Measurements from ENCODE around the gene STPG1.

The STPG1 gene

DNA sequence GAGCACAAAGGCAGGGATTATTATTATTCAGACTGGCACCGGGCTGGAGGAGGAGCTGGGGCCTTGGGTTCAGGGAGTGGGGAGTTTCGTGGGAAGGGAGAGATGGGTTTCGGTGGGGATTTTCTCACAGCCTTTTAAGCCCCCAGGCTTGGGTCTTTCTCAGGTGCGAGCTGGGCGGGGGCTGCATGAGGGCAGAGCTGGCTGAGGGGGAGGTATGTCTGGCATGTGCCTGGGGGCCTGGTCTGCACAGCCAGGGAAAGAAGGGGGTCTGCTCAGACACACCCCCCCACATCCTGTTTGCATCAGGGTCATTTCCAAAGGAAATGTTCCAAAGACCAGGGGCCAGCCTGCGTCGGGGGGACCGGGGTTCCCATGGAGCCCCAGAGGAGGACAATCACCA is 72.8 kb downstream of the STPG1 start:
- no peak for DNase-seq

DNA sequence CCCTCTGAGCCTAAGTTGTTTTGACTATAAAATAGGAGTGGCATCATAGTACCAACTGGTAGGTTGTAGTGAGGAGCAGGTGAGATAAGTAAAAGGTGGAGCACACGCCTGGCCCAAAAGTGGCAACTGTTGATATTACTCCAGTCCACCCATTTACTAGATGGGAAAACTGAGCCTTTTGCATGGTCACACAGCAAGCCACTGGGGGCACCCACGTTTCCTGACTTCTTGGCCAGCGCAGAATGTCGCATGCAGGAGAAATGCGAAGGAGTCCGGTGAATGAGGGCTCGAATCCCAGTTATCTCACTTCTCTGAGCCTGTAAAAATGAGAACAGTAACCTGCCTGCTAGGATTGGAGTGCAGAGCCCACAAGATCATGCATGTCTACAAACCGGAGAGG is 73.6 kb downstream of the STPG1 start:
- DNase-seq = no peak

DNA sequence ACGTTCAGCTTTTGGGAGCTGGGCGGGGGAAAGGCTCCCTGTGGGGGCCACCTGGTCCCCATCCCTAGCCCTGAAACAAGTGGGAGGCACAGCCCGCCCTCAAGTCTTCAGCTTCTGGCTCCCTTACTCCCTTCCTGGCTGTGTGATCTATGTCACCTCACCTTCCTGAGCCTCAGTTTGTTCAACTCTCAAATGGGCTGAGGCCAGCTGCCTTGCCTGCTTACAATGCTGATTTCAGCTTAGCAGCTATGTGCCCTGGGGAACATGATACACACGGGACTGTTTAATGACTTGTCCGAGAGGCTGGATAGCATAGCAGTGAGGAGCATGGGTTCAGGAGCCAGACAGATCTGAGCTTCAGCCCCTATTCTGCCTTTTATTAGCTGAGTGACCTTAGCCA is 75.1 kb downstream of the STPG1 start:
- no peak for DNase-seq

DNA sequence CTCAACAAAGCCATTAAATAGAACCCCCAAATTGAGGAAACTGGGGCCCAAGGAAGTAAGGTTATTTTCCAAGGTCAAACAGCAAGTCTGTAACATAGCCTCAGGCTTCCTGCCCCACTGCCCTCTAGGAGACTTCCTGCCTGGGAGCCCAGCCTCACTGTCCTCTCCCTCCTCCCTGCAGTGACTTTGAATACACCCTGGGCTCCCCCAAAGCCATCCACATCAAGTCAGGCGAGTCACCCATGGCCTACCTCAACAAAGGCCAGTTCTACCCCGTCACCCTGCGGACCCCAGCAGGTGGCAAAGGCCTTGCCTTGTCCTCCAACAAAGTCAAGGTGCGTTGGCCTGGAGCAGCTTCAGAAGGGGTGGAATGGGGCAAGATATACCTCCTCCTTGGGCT is 76.1 kb downstream of the STPG1 start:
- DNase-seq = no peak

DNA sequence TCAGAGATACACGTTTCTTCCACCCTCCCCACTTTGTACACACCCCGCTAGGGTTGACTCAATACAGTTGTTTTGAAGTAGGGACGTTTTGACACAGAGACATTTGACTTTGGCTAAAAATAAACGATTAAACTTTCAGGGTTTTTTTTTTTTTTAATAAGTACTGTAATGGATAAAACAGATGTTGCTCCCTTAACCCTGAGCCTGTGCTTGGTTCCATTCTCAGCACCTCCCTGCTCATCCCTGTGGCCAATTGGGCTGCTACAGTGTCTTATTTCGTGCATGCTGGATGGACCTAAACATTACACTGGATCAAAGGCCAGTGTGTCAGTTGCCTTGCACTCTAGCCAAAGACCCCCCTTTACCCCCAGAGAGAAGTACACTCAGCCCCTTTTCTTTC is 77.5 kb downstream of the STPG1 start:
- DNase-seq = no peak

DNA sequence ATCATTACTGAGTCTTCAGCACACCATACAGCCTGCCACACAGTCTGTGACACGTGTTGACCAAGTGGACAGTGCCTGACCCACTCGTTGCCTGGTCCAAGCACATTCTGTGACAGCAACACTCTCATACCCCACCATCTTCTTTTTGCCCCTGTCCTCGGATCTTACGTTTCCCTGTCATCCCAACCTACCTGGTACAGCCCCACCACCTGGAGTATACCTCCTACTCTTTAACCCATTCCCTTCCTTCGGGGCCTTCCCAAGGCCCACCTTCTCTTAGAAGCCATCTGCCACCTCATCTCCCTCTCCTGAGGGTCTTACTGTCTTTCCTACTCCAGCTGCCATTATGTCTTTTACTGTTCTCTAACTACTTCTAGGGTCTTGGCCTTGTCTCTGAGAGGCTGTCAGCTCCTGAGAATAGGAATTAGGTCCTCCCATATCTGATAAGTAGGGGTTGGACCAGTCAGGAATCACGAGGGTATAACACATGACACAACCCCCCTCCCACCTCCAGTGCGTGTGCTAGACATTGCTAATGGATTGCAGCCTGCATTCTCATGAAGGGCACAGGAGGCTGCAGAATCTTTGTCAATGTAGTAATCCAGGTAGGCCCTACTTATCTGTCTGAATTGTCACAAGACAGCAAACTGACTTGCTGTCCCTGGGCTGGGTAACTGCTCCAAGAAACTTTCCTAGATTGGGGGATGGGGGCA is 81.5 kb downstream of the STPG1 start:
- DNase-seq = no peak

DNA sequence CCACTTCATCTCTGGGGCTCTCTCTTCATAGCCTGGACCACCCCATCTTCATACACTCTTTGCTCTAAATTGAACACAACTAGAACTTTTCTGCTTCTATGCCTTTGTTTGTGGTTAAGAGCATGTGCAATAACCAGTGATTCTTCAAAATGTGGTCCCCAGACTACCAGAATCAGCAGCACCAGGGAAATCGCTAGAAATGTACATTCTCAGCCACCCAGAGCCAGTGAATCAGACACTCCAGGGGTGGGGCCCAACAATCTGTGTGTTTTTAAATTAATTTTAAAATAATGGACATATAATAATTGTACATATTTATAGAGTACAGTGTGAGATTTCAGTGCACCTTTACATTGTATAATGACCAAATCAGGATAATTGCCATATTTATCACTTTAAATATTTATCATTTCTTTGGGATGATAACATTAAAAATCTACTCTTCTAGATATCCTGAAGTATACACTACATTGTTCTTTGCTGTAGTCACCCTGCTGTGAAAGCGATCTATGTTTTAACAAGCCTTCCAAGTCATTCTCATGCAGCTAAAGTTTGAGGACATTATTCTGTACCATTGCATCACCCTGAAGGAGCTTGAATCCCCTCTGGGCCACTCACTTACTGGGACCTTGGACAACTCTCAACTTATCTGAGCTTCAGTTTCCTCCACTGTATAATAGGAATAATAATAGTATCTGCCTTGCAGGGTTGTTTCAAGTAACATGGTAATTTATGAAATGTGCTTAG is 83.6 kb downstream of the STPG1 start:
- DNase-seq = no peak

DNA sequence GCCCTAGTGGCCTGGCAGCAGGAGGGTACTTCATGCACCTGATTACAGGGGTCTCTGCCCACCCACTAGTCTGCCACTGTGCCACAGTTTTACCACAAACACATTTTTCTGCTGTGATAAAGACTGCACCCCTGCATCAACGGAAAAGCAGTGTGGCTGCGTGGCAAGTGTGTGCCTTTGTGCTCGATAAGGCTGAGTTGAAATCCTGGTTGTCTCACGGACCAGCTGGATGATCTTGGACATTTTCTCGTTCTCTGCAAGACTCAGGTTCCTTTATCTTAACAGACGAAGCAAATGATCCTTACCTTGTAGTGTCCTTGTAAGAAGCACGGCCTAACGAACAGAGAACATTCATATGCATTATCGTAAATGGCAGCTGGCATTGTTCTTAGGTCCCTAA is 84.3 kb downstream of the STPG1 start:
- DNase-seq = no peak

DNA sequence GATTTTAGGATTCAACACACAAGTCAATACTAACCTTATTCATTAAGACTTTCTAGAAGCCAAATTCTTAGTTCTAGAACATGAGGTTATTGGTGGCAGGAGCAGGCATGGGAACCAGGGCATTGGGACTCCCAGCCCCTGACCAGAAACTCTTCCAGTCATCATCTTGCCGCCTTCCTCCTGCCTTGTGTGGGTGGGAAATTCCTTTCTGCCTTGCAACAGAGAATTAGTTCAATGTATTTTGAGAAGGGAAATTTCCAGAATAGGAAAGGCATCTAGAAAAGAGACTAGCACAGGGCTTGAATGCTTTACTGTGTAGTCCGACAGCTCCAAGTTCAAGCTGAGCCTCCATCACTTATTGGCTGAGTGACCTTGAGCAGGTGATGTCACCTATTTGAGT is 85.7 kb downstream of the STPG1 start:
- DNase-seq = no peak

DNA sequence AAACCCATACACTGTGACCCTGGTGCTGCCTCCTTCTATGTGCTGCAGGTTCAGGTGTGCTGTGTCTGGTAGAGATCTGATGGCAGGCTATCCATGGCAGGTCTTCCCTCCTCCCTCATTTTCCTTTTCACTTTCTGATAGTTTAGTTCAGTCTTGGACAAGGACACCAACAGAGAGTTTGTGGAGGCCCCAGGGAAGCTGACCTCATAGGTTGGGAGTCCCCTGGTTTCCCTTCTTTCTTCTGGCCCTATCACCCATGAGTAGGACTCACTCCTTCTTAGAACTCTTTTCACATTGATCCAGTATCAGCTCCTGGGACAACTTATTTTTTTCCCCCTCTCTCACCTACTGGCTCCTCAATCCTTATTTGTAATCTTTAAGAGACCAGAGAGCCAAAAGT is 86.1 kb downstream of the STPG1 start:
- DNase-seq = no peak

DNA sequence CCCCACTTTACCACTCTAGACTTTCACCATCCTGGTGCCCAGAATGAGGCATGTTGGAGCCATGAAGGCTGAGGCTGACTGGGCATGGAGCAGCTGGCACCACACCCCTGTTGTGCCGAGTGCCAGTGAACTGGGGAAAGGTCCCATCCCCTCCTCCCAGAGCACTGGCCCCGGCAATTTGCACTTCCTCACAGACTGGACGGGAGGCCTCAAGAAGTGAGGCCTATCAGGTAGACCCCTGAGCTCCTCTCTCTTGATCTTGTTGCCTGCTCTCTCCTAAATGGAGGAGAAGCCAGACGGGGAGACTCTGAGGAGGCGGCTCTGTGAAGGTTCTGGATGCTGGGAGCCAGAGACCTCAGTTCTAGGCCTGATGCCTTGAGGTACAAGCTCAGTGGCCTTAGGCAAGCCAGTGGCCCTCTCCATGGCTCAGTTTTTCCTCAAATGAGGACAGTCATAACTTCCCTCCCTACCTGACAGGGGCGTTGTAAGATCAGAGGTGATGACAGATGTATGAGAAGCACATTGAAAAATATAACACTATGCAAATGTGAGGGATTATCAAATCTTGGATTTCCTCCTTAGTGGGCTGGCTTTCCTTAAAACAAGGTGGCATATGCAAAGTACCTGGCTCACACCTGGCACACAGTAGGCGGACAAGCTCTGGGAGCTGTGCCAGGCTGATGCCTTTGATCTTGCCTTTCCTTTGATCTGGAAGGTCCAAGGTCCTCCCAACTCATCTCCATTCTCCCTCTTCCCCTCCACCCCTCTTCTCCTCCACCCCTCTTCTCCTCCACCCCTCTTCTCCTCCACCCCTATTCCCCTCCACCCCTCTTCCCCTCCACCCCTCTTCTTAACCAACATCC is 87.8 kb downstream of the STPG1 start:
- no peak for DNase-seq

DNA sequence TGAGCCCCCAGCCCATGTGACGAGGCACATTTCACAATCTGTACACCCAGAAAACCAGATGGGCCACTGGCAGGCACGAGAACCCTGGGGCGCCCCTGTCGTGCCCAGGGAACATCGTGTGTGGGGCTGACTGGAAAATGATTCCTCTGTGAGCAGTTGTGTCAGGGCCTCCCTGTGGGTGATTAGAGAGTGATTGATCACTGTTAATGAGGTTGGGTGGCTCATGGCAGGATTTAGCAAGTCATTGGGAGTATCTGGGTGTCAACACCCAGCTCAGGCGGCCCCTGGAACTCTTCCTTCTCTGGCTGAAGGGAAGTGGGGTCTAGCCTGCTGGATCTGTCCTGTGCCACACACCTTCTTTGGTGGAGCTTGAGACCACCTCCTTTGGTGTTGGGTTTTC is 88.7 kb downstream of the STPG1 start:
- DNase-seq = no peak

DNA sequence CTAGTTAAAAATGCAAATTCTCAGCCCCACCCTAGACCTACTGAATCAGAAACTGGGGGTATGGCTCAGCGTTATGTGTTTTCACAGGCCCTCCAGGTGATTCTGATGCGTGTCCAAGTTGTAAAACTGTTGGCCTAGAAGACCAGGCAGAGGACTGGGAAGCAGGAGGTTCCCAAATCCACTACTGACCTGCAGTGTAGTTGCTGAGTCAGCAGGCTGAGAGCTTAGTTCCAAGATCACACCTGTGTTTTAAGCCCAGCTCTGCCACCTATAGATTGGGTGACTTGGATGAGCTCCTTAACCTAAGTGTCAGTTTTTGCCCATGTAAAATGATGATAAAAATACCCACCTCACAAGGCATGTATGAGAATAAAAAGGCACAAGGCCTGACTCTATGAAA is 90.3 kb downstream of the STPG1 start:
- DNase-seq = peak in 1 of 6 experiments; percentile 4

DNA sequence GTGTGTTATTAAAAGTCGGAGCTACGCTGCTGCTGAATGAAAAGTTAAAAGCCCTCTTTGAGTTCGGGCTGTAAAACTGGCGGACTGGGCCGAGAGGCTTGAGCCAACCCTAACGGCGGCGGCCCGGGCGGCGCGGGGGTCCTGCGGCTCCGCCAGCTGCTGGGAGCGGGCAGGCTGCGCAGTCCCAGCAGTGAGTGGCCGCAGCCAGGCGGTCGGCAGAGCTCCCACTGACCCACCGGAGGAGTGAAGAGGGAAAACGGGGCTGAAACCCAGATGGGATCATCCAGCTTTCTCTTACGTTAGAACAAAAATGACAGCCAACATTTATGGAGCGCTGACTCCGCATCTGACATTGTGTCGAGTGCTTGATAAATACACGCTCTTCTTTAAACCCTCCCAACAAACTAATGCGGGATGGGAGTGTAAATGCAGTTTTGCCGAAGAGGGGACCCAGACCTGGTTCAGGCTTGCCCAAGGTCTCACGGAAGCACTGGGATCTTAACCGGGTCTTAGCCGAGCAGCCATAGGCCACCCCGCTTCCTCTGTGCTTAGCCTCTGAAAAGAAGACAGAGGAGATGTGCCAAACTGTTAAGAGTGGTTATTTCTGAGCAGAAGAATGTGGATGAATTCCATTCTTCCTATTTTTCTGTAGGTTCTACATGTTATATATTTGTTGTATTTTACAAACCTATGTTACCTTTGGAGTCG is 91.0 kb downstream of the STPG1 start:
- peak in 2 of 6 experiments; percentile 9 to 33 for DNase-seq

DNA sequence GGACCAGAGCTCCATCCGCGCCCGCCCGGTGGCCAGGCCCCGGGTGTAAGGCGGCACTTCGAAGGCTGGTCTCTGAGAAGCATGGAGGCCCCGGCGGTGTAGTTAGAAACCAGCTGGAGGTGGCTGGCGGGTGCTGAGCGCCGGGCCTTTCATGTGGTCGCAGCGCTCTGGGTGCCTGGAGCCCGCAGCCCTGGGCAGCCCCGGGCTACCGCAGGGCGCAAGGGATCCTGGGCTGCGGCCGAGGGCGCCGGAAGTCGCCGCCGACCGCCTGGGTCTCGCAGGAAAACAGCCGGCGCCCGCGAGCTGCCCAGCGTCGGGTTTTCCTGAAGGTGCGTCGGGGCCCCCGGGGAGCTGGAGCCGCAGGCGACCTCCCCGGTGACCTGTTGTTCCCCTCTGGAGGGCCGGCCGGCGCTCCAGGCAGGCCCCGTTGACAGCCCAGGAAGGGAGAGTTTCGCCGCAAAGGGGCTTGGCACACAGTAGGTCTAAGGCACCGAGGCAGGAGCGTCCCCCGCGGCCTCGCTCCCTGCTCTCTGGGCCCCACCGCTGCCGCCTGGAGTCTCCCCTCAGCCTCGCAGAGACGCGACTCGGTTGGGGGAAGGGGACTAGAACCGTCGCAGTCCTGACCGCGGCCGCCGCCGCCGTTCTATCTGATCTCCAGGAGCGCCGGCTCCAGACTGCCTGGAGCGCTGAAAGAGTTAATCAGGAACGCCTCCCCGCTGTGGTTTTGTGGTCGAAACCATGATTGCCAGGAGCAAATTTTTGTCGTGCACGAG is 91.7 kb downstream of the STPG1 start:
- peak; percentile 36 to 65 (median 56) for DNase-seq

DNA sequence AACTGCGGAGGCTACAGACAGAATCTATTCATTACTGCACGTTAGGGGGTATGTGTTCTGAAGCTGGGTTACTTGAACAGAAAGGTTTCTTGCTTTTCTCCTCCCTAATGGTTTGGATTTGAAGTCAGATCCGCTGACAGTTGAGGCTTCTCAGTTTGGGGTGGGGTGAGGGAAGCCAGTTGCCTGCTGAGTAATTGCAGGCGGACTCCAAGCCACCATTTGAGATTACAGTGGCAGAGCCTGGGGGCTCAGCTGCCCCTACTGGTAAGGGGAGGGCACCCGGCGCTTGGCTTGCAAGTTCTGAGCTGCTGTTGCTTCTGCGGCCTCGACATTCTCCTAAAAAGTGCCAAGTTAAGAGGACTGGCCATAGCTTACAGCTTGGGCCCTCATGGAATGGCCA is 92.5 kb downstream of the STPG1 start:
- DNase-seq = peak in 1 of 6 experiments; percentile 21

DNA sequence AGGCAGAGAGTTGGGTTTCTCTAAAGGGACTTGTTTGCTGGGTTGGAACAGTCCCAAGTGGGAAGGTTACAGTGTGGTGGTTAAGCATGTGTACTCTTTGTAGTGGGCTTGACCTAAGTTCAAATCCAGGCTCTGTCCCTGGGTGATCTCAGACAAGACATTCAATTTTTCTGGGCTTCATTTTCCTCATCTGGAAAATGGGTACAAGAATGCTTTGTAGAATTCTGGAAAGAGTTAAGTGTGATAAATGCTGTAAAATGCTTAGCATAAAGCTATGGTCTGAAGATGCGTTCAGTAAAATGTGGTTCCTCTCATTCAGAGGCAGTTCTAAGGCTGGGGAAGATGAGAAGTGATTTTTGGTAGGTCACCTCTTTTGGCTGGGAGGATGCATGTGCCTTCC is 93.6 kb downstream of the STPG1 start:
- no peak for DNase-seq

DNA sequence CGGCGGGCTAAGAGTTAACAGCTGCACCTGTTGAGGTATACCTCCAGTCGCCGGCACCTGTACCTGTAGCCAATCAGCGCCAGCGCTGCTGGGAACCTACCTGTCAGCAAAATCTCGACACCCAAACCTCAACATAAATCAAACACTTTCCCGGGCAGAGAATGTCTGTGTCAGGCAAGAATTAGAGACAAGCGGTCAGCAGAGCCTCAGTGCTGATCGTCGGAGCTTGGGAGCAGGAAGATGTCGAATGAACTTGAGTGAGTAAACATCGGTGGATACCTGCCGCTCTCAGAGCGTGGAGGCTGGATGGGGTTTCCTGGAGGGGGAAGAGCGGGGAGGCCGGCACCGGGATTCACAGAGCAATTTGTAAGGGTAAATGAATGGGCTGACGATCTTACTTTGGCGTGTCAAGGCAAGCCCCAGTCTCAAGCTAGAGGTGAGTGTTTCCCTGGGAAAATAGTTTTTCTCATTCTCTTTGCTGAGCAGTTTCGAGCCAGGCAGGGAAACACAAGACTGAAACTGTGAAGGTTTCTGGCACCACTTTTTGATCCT is 94.2 kb downstream of the STPG1 start, which contains the start of gene GRHL3:
TSS of gene GRHL3 (plus strand) at position 46 of the 552 bp plus-strand sequence. CDS start at position 241, 195 bp downstream.
- DNase-seq = peak in 5 of 6 experiments; percentile 4 to 25 (median 6)

DNA sequence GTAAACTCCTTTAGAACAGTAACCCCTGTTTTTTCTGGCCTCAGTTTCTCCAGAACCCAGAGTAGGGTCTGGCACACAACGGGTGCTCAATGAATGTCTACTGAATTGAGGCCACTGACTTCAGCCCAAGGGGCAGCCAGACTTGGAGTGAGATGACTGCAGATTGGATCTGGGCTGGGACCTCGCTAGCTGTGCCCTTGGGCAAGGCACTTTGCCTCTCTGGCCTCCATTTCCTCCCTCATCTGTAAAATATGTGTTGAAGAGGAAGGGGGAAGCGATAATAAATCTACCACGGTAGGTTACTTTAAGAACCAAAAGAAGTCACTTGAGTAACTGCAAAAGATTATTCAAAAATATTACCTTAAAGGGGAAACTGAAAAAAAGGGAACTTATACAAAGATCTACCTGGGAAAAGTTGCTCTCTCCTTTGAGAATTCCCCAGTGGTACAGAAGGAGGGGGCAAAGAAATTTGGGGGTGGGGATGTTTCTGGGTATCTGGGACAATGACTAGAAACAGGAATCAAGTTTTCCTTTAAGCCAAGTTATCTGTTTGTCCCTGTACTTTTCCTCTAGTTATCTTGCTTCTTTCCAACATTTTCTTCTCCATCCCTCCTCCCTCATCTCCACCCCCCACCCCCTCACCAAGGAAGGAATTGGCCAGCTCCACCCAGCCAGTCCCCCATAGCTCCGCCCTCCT is 94.8 kb downstream of the STPG1 start:
- no peak for DNase-seq

DNA sequence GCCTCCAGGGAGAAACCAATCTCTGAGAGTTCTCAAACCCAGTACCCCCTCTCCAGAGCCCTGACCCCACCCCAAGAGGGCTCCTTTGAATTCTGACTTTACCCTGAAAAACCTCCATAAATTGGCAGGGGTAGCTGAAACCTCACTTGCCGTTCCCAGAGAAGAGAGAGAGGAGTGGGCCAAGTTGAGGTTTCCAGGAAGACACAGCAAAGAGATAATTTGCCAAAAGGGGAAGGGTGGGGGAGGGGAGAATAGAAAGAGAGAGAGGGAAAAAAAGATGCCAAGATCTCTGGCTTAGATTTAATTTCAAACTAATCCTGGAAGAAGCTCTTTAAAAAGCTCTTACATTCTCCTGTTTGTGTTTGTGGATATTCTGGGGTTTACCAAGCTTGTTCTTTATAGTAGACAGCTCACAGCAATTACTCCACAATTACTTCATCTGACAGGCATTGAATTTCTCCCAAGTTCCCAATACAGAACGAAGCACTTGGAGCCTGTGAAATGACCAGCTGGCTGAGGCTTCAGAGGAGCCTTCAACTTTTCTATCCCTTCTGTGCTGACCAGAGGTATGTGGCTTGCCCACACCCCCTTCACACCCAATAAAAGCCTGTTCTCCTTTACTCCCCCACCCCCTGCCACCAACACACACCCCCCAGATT is 95.5 kb downstream of the STPG1 start:
- DNase-seq = no peak

Data from stimulated activated naive CD4-positive, alpha-beta T cell (primary cell).